CD4-positive, CD25-positive, alpha-beta regulatory T cell (primary cell): ENCODE measurements around the gene PPEF1. TPM values are rescaled to one million over a fixed set of nuclear protein-coding genes. Genes with fewer than 3 reads are reported as not detected.
A peak's percentile ranks its signal among the peaks of the same experiment; 100 is the strongest.

Experiments
- ATAC-seq, 2 donors: fragments of 150-1000 bp; cut with Tn5 transposase; one replicate each; pipeline ENCODE4 v1.10.0; 2021; ENCODE audit warnings: low read depth in 2 of 2, moderate number of reproducible peaks in 2 of 2, moderate library complexity in 1 of 2
- DNase-seq, 3 donors: peaks; one replicate each; pipeline versions ENCODE4 v3.0.0 to v3.0.0-alpha.2; 2012 to 2022; ENCODE audit warnings: mixed read lengths in 1 of 3
- H3K27ac ChIP-seq: one replicate; pipeline ENCODE4 v1.7.0; 2013; ENCODE audit warnings: mild to moderate bottlenecking, low read length; ENCODE audit not compliant: insufficient read depth, poor library complexity, severe bottlenecking
- H3K27me3 ChIP-seq: one replicate; pipeline ENCODE4 v1.7.0; 2013; ENCODE audit warnings: low read length; ENCODE audit not compliant: control insufficient read depth, insufficient read depth
- H3K36me3 ChIP-seq: one replicate; pipeline ENCODE4 v1.7.0; 2013; ENCODE audit warnings: mild to moderate bottlenecking, low read length, moderate library complexity; ENCODE audit not compliant: control insufficient read depth, insufficient read depth
- H3K4me1 ChIP-seq: 2 replicates; pipeline ENCODE4 v1.7.0; 2013; ENCODE audit warnings: mild to moderate bottlenecking, low read length; ENCODE audit not compliant: insufficient read depth, control insufficient read depth, poor library complexity, severe bottlenecking
- H3K4me3 ChIP-seq: one replicate; pipeline ENCODE4 v1.7.0; 2013; ENCODE audit warnings: low read depth, mild to moderate bottlenecking, low read length, moderate library complexity
- H3K9me3 ChIP-seq, 2 experiments: 1 replicate in 1 of 2; 2 replicates in 1 of 2; pipeline ENCODE4 v1.7.0; 2013; ENCODE audit warnings: low read length in 2 of 2, mild to moderate bottlenecking in 1 of 2, moderate library complexity in 1 of 2; ENCODE audit not compliant: control insufficient read depth in 2 of 2
- H3K27ac Mint-ChIP-seq, 3 donors: one replicate each; pipeline ENCODE4 v1.8.0; 2020 to 2022; ENCODE audit warnings: mild to moderate bottlenecking in 3 of 3, mixed read lengths in 3 of 3, moderate library complexity in 2 of 3
- H3K27me3 Mint-ChIP-seq: one replicate; pipeline ENCODE4 v1.8.0; 2022; ENCODE audit warnings: mild to moderate bottlenecking, mixed read lengths
- H3K36me3 Mint-ChIP-seq: one replicate; pipeline ENCODE4 v1.8.0; 2020; ENCODE audit warnings: mixed read lengths
- H3K4me1 Mint-ChIP-seq, 4 donors: one replicate each; pipeline ENCODE4 v1.8.0; 2020 to 2022; ENCODE audit warnings: mixed read lengths in 4 of 4, mild to moderate bottlenecking in 1 of 4
- H3K4me3 Mint-ChIP-seq, 4 donors: one replicate each; pipeline ENCODE4 v1.8.0; 2020 to 2022; ENCODE audit warnings: mild to moderate bottlenecking in 4 of 4, mixed read lengths in 4 of 4, moderate library complexity in 3 of 4
- H3K9me3 Mint-ChIP-seq, 7 donors: one replicate each; pipeline ENCODE4 v1.8.0; 2020 to 2022; ENCODE audit warnings: mixed read lengths in 7 of 7, mild to moderate bottlenecking in 3 of 7, moderate library complexity in 2 of 7
- polyA plus RNA-seq, 4 donors: library from polyadenylated mRNA; unstranded; fragments of 300-500 nt; fragmentation: Illumina TruSeq; gene quantifications; one replicate each; pipeline ENCODE4 v1.2.3, GENCODE V29; 2021
- total RNA-seq: library from RNA; stranded (reverse); gene quantifications from one replicate; pipeline ENCODE4 v1.2.3, GENCODE V29; 2022

PPEF1 gene
- total and polyA plus RNA-seq, 5 donors from 2014 or later = 0.59 TPM; not detected in 4

GRCh38 chrX:18864390-18864920 lies 157.0 kb downstream of the PPEF1 start:
- H3K9me3 ChIP-seq = no peaks in the 10 kb centered on the region
- Mint-ChIP-seq H3K27me3 (no peaks in the 10 kb centered on the region), H3K9me3 (no peaks in the 10 kb centered on the region), H3K36me3 (no peaks in the 10 kb centered on the region), H3K27ac (no peak overlapping the region), H3K4me1 (no peaks in the 10 kb centered on the region), H3K4me3 (no peak overlapping the region)
- H3K4me3 ChIP-seq = no peak overlapping the region
- H3K36me3 ChIP-seq = no peaks in the 10 kb centered on the region
- H3K27ac ChIP-seq = no peak overlapping the region
- no peaks in the 10 kb centered on the region for H3K27me3 ChIP-seq
- no peaks in the 10 kb centered on the region for H3K4me1 ChIP-seq
- DNase-seq (no peak), ATAC-seq (no peak)

GRCh38 chrX:18871161-18871890 lies 163.9 kb downstream of the PPEF1 start:
- Histone ChIP-seq H3K4me3 (no peak overlapping the region), H3K9me3 (no peaks in the 10 kb centered on the region), H3K4me1 (no peaks in the 10 kb centered on the region), H3K27me3 (no peaks in the 10 kb centered on the region), H3K36me3 (no peaks in the 10 kb centered on the region), H3K27ac (no peak overlapping the region)
- Mint-ChIP-seq H3K4me1 (no peaks in the 10 kb centered on the region), H3K9me3 (peaks cover 0 to 2% (median 0%) of the 10 kb centered on the region in 7 donors), H3K36me3 (no peaks in the 10 kb centered on the region), H3K27ac (no peak overlapping the region), H3K27me3 (no peaks in the 10 kb centered on the region), H3K4me3 (no peak overlapping the region)
- ATAC-seq (no peak), DNase-seq (no peak)

GRCh38 chrX:18871970-18872369 lies 164.5 kb downstream of the PPEF1 start:
- Mint-ChIP-seq H3K27me3 (peaks cover 4% of the 10 kb centered on the region), H3K27ac (no peak overlapping the region), H3K36me3 (no peaks in the 10 kb centered on the region), H3K9me3 (peaks cover 0 to 2% (median 0%) of the 10 kb centered on the region in 7 donors), H3K4me1 (no peaks in the 10 kb centered on the region), H3K4me3 (no peak overlapping the region)
- Histone ChIP-seq H3K27me3 (no peaks in the 10 kb centered on the region), H3K27ac (no peak overlapping the region), H3K4me1 (no peaks in the 10 kb centered on the region), H3K9me3 (no peaks in the 10 kb centered on the region), H3K4me3 (no peak overlapping the region), H3K36me3 (no peaks in the 10 kb centered on the region)
- no peak for DNase-seq
- no peak for ATAC-seq

- Mint-ChIP-seq H3K27me3 (peaks cover 4% of the 10 kb centered on the region), H3K4me3 (no peak overlapping the region), H3K9me3 (peaks cover 0 to 2% (median 0%) of the 10 kb centered on the region in 7 donors), H3K27ac (no peak overlapping the region), H3K4me1 (no peaks in the 10 kb centered on the region), H3K36me3 (no peaks in the 10 kb centered on the region)
- no peaks in the 10 kb centered on the region for H3K36me3 ChIP-seq
- ATAC-seq (no peak), DNase-seq (no peak)
- H3K27ac ChIP-seq = no peak overlapping the region
- H3K4me1 ChIP-seq = no peaks in the 10 kb centered on the region
- H3K27me3 ChIP-seq = no peaks in the 10 kb centered on the region
- H3K4me3 ChIP-seq = no peak overlapping the region
- no peaks in the 10 kb centered on the region for H3K9me3 ChIP-seq
Observed at GRCh38 chrX:18872621-18873020, 165.2 kb downstream of the PPEF1 start.

- ATAC-seq (no peak), DNase-seq (no peak)
- H3K27me3 Mint-ChIP-seq = peaks cover 4% of the 10 kb centered on the region
- Histone ChIP-seq H3K27me3 (no peaks in the 10 kb centered on the region), H3K4me1 (no peaks in the 10 kb centered on the region), H3K9me3 (no peaks in the 10 kb centered on the region), H3K27ac (no peak overlapping the region), H3K36me3 (no peaks in the 10 kb centered on the region), H3K4me3 (no peak overlapping the region)
- no peaks in the 10 kb centered on the region for H3K4me1 Mint-ChIP-seq
- peak overlapping the region in 1 of 3 donors; percentile 14 for H3K27ac Mint-ChIP-seq
- H3K4me3 Mint-ChIP-seq = peak overlapping the region in 3 of 4 donors; percentile 26 to 63 (median 52)
- peaks cover 0 to 2% (median 0%) of the 10 kb centered on the region in 7 donors for H3K9me3 Mint-ChIP-seq
- no peaks in the 10 kb centered on the region for H3K36me3 Mint-ChIP-seq
Observed at GRCh38 chrX:18873189-18873791, 165.8 kb downstream of the PPEF1 start.

- peaks cover 4% of the 10 kb centered on the region for H3K27me3 Mint-ChIP-seq
Observed at GRCh38 chrX:18873836-18874235, 166.4 kb downstream of the PPEF1 start.

GRCh38 chrX:18874560-18875255 lies 167.3 kb downstream of the PPEF1 start:
- peaks cover 4% of the 10 kb centered on the region for H3K27me3 Mint-ChIP-seq
- ATAC-seq = no peak
- H3K27me3 ChIP-seq = no peaks in the 10 kb centered on the region
- H3K27ac ChIP-seq = no peak overlapping the region
- no peaks in the 10 kb centered on the region for H3K9me3 ChIP-seq
- no peaks in the 10 kb centered on the region for H3K36me3 ChIP-seq
- H3K36me3 Mint-ChIP-seq = no peaks in the 10 kb centered on the region
- no peaks in the 10 kb centered on the region for H3K4me1 Mint-ChIP-seq
- H3K4me3 Mint-ChIP-seq = no peak overlapping the region
- no peak for DNase-seq
- H3K9me3 Mint-ChIP-seq = peaks cover 0 to 2% (median 0%) of the 10 kb centered on the region in 7 donors
- no peak overlapping the region for H3K4me3 ChIP-seq
- H3K27ac Mint-ChIP-seq = no peak overlapping the region
- no peaks in the 10 kb centered on the region for H3K4me1 ChIP-seq

More at GRCh38 chrX:18873836-18874235, 166.4 kb downstream of the PPEF1 start:
- H3K36me3 Mint-ChIP-seq = no peaks in the 10 kb centered on the region
- Histone ChIP-seq H3K9me3 (no peaks in the 10 kb centered on the region), H3K27ac (no peak overlapping the region), H3K27me3 (no peaks in the 10 kb centered on the region), H3K4me3 (no peak overlapping the region), H3K4me1 (no peaks in the 10 kb centered on the region), H3K36me3 (no peaks in the 10 kb centered on the region)
- H3K4me1 Mint-ChIP-seq = no peaks in the 10 kb centered on the region
- peak overlapping the region in 1 of 4 donors; percentile 43 for H3K4me3 Mint-ChIP-seq
- H3K9me3 Mint-ChIP-seq = peaks cover 0 to 2% (median 0%) of the 10 kb centered on the region in 7 donors
- DNase-seq (no peak), ATAC-seq (no peak)
- no peak overlapping the region for H3K27ac Mint-ChIP-seq
